Common myeloid progenitor, CD34-positive (primary cell): ENCODE results near the gene SYTL1.

ENCODE experiments used
- CTCF ChIA-PET: fragments of 350-600 bp; sonication (Branson Sonifier 250); formaldehyde crosslinking; loops from one replicate; lab custom pipeline; 2021; ENCODE audit warnings: antibody characterized with exemption; lab: Charles Lee
- POLR2A ChIA-PET: fragments of 350-600 bp; sonication (Branson Sonifier 250); formaldehyde crosslinking; loops from one replicate; lab custom pipeline; 2021; ENCODE audit warnings: antibody characterized with exemption; lab: Charles Lee
- DNase-seq, 3 donors: peaks; one replicate each; pipeline versions ENCODE4 v3.0.0 to v3.0.0-alpha.2; 2013
- H3K27ac ChIP-seq, 2 experiments: 1 replicate in 1 of 2; 2 replicates in 1 of 2; pipeline ENCODE4 v1.7.0; 2013; ENCODE audit warnings: inconsistent platforms in 2 of 2, low read length in 2 of 2, mild to moderate bottlenecking in 2 of 2, low read depth in 1 of 2, moderate library complexity in 1 of 2; ENCODE audit not compliant: severe bottlenecking in 2 of 2, insufficient read depth in 1 of 2, poor library complexity in 1 of 2
- H3K27me3 ChIP-seq, 5 experiments: replicated peaks in 2 of 5; 1 replicate in 3 of 5; 2 replicates in 2 of 5; pipeline versions ENCODE4 v1.6.1 to v1.7.0; 2013; ENCODE audit warnings: low read length in 4 of 5, mild to moderate bottlenecking in 2 of 5, moderate library complexity in 2 of 5, inconsistent platforms in 1 of 5; ENCODE audit not compliant: insufficient read depth in 5 of 5, control insufficient read depth in 4 of 5
- H3K36me3 ChIP-seq, 4 experiments: 1 replicate in 2 of 4; 2 replicates in 2 of 4; pipeline versions ENCODE4 v1.6.1 to v1.7.0; 2013; ENCODE audit warnings: low read length in 3 of 4, control low read depth in 1 of 4, mild to moderate bottlenecking in 1 of 4; ENCODE audit not compliant: control insufficient read depth in 4 of 4, insufficient read depth in 4 of 4
- H3K4me1 ChIP-seq, 4 experiments: 1 replicate in 3 of 4; 2 replicates in 1 of 4; pipeline versions ENCODE4 v1.6.1 to v1.7.1; 2013; ENCODE audit warnings: low read length in 3 of 4, mild to moderate bottlenecking in 3 of 4, control low read depth in 1 of 4, inconsistent platforms in 1 of 4, moderate library complexity in 1 of 4; ENCODE audit not compliant: control insufficient read depth in 4 of 4, insufficient read depth in 4 of 4; ENCODE audit errors: control extremely low read depth in 1 of 4
- H3K4me3 ChIP-seq, 7 experiments: 1 replicate in 4 of 7; 2 replicates in 3 of 7; pipeline versions ENCODE4 v1.5.1 to v1.7.0; 2013; ENCODE audit warnings: mild to moderate bottlenecking in 7 of 7, low read length in 6 of 7, moderate library complexity in 6 of 7, inconsistent platforms in 2 of 7, low read depth in 2 of 7, control low read depth in 1 of 7; ENCODE audit not compliant: insufficient read depth in 4 of 7, control insufficient read depth in 1 of 7; ENCODE audit errors: extremely low read depth in 1 of 7
- H3K9me3 ChIP-seq, 5 experiments: 1 replicate in 4 of 5; 2 replicates in 1 of 5; pipeline versions ENCODE4 v1.6.1 to v1.7.1; 2013; ENCODE audit warnings: low read length in 4 of 5, mild to moderate bottlenecking in 2 of 5, inconsistent platforms in 1 of 5, low read depth in 1 of 5, moderate library complexity in 1 of 5; ENCODE audit not compliant: control insufficient read depth in 4 of 5, insufficient read depth in 2 of 5; ENCODE audit errors: control extremely low read depth in 1 of 5
- WGBS: methylation state at CpG from one replicate; pipeline ENCODE4 v1.1.5; 2013; ENCODE audit not compliant: insufficient coverage; 5-methylcytosine and 5-hydroxymethylcytosine counted together

The SYTL1 gene

DNA sequence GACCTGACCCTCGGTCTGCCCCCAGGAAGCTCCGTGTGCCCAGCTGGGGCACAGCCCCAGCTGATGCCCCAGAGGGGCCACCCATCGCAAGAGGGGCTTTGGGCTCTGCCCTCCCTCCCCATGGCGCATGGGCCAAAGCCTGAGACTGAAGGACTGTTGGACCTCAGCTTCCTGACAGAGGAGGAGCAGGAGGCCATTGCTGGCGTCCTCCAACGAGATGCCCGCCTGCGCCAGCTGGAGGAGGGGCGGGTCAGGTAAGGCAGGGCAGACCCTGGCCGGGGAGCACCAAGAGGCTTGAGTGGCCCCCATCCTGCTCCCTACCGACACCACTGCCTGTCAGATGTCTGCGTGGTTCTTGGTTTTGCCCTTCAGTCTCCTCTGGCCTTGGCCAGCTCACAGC is 3.5 kb downstream of the SYTL1 start:
- Histone ChIP-seq H3K27me3 (no peaks in the 10 kb centered on the region), H3K9me3 (no peaks in the 10 kb centered on the region), H3K4me3 (no peak overlapping the region), H3K4me1 (peaks cover 3 to 47% (median 43%) of the 10 kb centered on the region in 4 experiments), H3K36me3 (peaks cover 0 to 39% (median 16%) of the 10 kb centered on the region in 4 experiments), H3K27ac (no peak overlapping the region)
- ChIA-PET POLR2A (no interaction called here), CTCF (interaction anchor here (0.6 to 7.2 kb wide), 8 partner anchors 9 to 139 kb away, joined by 3 to 102 read pairs (median 6); no protein-coding TSS in a partner anchor)
- 95% methylated on average over 12 of the region's 12 CpGs for WGBS
- DNase-seq = no peak

DNA sequence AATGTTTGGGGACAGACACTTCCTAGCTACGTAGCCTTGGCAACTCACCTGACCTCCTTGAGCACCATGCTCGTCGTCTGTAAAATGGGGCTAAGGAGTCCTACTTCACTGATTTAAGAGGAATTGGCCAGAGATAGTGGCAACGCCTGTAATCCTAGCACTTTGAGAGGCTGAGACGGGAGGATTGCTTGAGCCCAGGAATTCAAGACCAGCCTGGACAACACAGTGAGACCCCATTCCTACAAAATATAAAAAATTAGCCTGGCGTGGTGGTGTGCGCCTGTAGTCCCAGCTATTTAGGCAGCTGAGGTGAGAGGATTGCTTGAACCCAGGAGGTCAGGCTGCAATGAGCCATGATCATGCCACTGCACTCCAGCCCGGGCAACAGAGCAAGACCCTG is 4.5 kb downstream of the SYTL1 start:
- H3K36me3 ChIP-seq = peaks cover 0 to 50% (median 21%) of the 10 kb centered on the region in 4 experiments
- CTCF ChIA-PET = interaction anchor here (1.2 to 7.2 kb wide), 6 partner anchors 10 to 46 kb away, joined by 4 to 102 read pairs (median 9); no protein-coding TSS in a partner anchor
- no peaks in the 10 kb centered on the region for H3K9me3 ChIP-seq
- WGBS = 100% methylated on average over 3 of the region's 8 CpGs
- no peaks in the 10 kb centered on the region for H3K27me3 ChIP-seq
- H3K4me3 ChIP-seq = no peak overlapping the region
- H3K4me1 ChIP-seq = peaks cover 0 to 40% (median 34%) of the 10 kb centered on the region in 4 experiments
- no peak overlapping the region for H3K27ac ChIP-seq
- no peak for DNase-seq
- POLR2A ChIA-PET = no interaction called here

DNA sequence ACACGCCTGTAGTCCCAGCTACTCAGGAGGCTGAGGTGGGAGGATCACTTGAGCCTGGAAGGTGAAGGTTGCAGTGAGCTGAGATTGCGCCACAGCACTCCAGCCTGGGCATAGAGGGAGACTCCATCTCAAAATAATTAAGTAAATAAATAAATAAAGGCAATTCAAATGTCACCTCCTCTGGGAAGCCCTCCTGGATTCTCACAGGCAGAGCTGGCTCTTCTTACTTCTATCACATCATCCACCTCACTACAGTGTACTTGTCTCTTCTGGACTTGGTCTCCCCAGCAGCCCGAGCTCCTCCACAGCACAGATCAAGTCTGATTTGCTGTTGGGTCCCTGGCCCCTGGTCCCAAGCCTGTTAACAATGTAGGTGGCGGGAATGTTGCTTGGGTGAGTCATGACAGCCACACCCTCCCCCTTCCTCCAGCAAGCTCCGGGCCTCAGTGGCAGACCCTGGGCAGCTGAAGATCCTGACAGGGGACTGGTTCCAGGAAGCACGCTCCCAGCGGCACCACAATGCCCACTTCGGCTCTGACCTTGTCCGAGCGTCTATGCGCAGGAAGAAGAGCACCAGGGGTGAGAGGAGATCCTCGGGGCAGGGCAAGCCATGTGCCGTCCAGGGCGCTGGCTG is 5.3 kb downstream of the SYTL1 start:
- ChIA-PET POLR2A (no interaction called here), CTCF (interaction anchor here (1.2 to 7.2 kb wide), 5 partner anchors 9 to 47 kb away, joined by 4 to 102 read pairs (median 7); no protein-coding TSS in a partner anchor)
- Histone ChIP-seq H3K36me3 (peaks cover 0 to 54% (median 22%) of the 10 kb centered on the region in 4 experiments), H3K4me3 (no peak overlapping the region), H3K27me3 (no peaks in the 10 kb centered on the region), H3K27ac (no peak overlapping the region), H3K4me1 (peaks cover 0 to 34% (median 27%) of the 10 kb centered on the region in 4 experiments), H3K9me3 (no peaks in the 10 kb centered on the region)
- no peak for DNase-seq
- 100% methylated on average over 7 of the region's 14 CpGs for WGBS

DNA sequence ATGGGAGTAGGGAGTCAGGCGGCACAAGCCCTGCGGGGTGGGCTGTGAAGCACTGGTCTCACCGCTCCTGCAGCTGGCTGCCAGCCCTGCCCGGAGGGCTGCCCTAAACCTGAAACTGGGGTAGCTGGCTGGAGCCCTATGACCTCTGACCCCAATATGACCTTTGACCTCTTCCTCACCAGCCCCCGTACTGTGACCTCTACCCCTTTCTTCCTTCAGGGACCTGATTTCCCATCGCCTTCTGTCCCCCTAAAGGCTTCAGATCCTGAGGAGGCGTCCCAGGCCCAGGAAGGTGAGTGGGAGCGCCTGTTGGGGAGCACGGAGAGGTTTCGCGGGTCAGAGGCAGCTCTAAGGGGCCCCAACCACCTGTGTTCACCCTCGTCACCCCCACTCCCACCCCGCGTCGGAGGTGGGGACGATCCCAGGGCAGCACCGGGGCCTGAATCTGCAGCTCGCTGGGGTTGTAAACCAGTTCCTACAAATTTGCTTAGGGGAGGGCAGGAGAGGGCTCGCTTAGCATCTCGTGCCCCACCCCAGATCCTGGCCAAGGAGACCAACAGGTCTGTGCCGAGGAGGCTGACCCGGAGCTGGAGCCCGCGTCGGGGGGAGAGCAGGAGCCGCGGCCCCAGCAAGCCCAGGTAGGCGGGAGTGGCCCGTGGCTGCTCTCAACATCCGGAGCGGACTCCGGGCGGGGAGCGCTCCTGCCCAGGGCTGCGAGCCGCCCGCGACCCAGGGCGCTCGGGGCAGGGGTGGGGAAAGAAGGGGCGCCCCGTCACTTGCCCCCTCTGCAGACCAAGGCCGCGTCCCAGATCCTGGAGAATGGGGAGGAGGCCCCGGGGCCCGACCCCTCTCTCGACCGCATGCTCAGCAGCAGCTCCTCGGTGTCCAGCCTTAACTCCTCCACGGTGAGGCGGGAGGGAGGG is 7.3 kb downstream of the SYTL1 start:
- ChIA-PET CTCF (interaction anchor here (0.7 to 2.2 kb wide), 7 partner anchors 9 to 671 kb away, joined by 3 to 8 read pairs (median 3); no protein-coding TSS in a partner anchor), POLR2A (no interaction called here)
- peak in 2 of 3 donors; percentile 45 to 50 for DNase-seq

DNA sequence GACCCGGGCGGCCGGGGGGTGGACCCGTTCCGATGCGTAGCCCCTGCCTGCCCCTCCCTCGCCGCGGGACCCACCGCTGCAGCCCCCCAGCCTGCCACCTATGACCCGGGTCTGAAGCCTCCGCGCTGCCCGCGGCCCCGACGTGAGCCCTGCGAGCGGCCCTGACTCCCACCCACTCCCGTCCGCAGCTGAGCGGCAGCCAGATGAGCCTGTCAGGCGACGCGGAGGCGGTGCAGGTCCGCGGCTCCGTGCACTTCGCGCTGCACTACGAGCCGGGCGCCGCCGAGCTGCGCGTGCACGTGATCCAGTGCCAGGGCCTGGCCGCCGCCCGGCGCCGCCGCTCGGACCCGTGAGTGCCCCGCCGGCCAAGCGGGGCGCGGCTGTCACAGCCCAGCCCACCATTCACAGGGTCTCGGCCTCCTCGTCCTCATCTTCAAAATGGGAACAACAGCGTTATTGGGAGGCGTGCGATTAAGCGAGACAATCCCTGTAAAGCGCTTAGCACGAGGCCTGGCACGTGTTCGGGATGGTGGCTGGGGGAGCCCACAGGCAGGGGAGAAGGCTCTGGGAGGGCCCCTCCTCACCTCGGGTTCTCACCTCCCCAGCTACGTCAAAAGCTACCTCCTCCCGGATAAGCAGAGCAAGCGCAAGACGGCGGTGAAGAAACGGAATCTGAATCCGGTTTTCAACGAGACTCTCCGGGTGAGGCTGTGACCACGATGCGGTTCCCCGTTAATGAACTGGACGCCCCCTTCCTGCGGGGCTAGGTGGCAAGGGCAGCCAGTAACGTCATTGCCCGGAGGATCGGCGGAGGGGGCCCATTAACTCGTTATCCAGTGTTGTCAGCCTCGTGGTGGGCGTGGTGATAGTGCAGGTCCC is 8.2 kb downstream of the SYTL1 start:
- ChIA-PET POLR2A (interaction anchor here (0.6 kb wide), 1 partner anchor 40 kb away, joined by 3 read pairs; no protein-coding TSS in a partner anchor), CTCF (interaction anchor here (0.8 to 2.2 kb wide), 6 partner anchors 8 to 238 kb away, joined by 3 to 8 read pairs (median 4); no protein-coding TSS in a partner anchor)
- Histone ChIP-seq H3K4me1 (peaks cover 0 to 14% (median 4%) of the 10 kb centered on the region in 4 experiments), H3K27ac (no peak overlapping the region), H3K4me3 (peak overlapping the region in 3 of 7 experiments; percentile 58 to 64 (median 62)), H3K27me3 (no peaks in the 10 kb centered on the region), H3K36me3 (peaks cover 0 to 58% (median 25%) of the 10 kb centered on the region in 4 experiments), H3K9me3 (no peaks in the 10 kb centered on the region)
- DNase-seq = peak in 2 of 3 donors; percentile 56 to 65
- WGBS = 80% methylated on average over 82 of the region's 84 CpGs

More for the DNA sequence above, 7.3 kb downstream of the SYTL1 start:
- no peak overlapping the region for H3K27ac ChIP-seq
- H3K27me3 ChIP-seq = no peaks in the 10 kb centered on the region
- H3K4me1 ChIP-seq = peaks cover 0 to 14% (median 6%) of the 10 kb centered on the region in 4 experiments
- H3K4me3 ChIP-seq = peak overlapping the region in 6 of 7 experiments; percentile 1 to 64 (median 52)
- 53% methylated on average over 33 of the region's 51 CpGs for WGBS
- peaks cover 0 to 61% (median 26%) of the 10 kb centered on the region in 4 experiments for H3K36me3 ChIP-seq
- H3K9me3 ChIP-seq = no peaks in the 10 kb centered on the region
